Bronchial epithelial cell (primary cell): ENCODE results near the gene LMNTD2. TPM values are rescaled to one million over a fixed set of nuclear protein-coding genes. Genes with fewer than 3 reads are reported as not detected.

ENCODE experiments used
- DNase-seq: peaks from one replicate; pipeline ENCODE4 v3.0.0-alpha.2; 2010; ENCODE audit warnings: low read depth
- FAIRE-seq: peaks from 2 replicates; lab custom pipeline; 2011; peaks lifted over from hg19 to GRCh38; lab: Jason Lieb, UNC
- H3K27me3 ChIP-seq: 2 replicates; pipeline ENCODE4 v1.5.1; 2011; ENCODE audit warnings: low read length; ENCODE audit not compliant: control insufficient read depth, insufficient read depth
- H3K36me3 ChIP-seq: 2 replicates; pipeline ENCODE4 v1.5.1; 2011; ENCODE audit warnings: low read length; ENCODE audit not compliant: control insufficient read depth, insufficient read depth
- H3K4me3 ChIP-seq: 2 replicates; pipeline ENCODE4 v1.5.1; 2011; ENCODE audit warnings: mild to moderate bottlenecking, low read depth, low read length, control low read depth
- total RNA-seq: library from RNA; depleted of rRNA; stranded (reverse); fragments of >200 nt; gene quantifications from 2 replicates; pipeline ENCODE4 v1.2.1, GENCODE V29; 2014
- TF ChIP-seq, protein P1 (sequence below): IDR thresholded peaks from 2 replicates; pipeline ENCODE4 v1.5.1; 2011; ENCODE audit warnings: mild to moderate bottlenecking, moderate library complexity, low read length, control low read depth, inconsistent platforms; ENCODE audit not compliant: insufficient read depth, severe bottlenecking

The LMNTD2 gene
- total RNA-seq, 1 donor from 2014 or later, result 1.1 TPM

DNA sequence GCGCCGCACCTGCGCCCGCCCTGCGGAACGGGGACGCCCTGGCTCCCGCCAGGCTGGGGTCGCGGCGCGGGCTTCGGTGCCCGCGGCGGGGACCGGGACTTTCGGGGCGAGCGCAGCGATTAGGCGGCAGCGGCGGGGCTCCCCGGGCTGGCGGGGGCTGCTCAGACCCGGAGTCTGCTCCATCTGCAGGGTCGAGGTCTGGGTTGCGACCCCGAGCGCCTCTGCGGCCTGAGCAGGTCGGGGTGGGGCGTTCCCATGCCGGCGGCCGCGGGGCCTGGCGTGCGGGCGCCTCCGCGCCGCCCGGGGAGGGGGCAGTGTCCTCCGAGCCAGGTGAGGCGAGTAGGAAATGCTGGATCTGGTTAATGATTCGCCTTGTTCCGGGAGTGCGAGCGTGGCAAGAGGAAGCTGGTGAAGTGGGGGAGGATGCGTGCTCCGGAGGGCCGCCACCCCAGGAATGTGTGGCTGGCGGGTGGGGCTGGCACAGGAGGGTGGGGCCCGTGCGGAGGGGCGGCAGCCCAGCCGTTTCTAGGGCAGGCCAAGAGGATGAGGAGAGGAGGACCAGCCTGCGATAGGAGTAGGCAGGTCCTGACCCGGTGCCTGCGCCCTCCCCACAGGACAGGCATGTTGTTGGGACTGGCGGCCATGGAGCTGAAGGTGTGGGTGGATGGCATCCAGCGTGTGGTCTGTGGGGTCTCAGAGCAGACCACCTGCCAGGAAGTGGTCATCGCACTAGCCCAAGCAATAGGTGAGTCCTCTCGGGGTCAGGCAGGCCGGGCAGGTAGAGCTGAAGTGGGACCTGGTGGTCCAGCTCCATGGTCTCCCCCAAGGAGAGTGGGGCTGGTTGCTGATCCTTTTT lies 838 bp upstream of the LMNTD2 start:
- TF ChIP-seq, protein P1, sequence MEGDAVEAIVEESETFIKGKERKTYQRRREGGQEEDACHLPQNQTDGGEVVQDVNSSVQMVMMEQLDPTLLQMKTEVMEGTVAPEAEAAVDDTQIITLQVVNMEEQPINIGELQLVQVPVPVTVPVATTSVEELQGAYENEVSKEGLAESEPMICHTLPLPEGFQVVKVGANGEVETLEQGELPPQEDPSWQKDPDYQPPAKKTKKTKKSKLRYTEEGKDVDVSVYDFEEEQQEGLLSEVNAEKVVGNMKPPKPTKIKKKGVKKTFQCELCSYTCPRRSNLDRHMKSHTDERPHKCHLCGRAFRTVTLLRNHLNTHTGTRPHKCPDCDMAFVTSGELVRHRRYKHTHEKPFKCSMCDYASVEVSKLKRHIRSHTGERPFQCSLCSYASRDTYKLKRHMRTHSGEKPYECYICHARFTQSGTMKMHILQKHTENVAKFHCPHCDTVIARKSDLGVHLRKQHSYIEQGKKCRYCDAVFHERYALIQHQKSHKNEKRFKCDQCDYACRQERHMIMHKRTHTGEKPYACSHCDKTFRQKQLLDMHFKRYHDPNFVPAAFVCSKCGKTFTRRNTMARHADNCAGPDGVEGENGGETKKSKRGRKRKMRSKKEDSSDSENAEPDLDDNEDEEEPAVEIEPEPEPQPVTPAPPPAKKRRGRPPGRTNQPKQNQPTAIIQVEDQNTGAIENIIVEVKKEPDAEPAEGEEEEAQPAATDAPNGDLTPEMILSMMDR, result no peak
- H3K27me3 ChIP-seq, result no peaks in the 10 kb centered on the region
- DNase-seq (peak; percentile 57), FAIRE-seq (no peak)
- peak overlapping the region; percentile 70 for H3K4me3 ChIP-seq
- peaks cover 21% of the 10 kb centered on the region for H3K36me3 ChIP-seq

DNA sequence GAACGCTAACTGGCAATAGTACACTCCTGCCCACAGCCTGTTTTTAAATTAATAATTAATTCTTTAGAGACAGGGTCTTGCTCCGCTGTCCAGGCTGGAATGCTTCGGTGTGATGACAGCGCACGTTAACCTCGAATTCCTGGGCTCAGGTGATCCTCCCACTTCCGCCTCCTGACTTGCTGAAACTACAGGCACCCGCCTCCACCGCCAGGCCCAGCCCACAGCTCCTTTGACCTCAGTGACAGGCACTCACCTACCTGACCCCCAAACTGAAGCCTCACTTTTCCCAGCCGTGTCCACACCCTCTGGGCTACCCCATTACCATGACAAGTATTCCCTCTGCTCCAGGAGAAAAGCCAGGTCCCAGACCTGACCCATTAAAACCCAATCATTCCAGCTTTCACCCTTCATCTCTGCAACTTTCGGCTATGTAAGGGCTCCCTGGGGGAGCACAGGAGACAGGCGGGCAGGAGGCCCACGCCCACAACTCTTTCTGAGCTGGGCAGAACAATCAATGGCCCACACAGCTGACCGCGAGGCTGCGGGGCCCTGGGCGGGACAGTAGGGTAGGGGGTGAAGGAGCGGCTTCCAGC lies 730 bp downstream of the LMNTD2 start:
- Histone ChIP-seq H3K36me3 (peaks cover 16% of the 10 kb centered on the region), H3K4me3 (peak overlapping the region; percentile 46), H3K27me3 (no peaks in the 10 kb centered on the region)
- TF ChIP-seq, protein P1, result no peak
- DNase-seq (no peak), FAIRE-seq (no peak)

DNA sequence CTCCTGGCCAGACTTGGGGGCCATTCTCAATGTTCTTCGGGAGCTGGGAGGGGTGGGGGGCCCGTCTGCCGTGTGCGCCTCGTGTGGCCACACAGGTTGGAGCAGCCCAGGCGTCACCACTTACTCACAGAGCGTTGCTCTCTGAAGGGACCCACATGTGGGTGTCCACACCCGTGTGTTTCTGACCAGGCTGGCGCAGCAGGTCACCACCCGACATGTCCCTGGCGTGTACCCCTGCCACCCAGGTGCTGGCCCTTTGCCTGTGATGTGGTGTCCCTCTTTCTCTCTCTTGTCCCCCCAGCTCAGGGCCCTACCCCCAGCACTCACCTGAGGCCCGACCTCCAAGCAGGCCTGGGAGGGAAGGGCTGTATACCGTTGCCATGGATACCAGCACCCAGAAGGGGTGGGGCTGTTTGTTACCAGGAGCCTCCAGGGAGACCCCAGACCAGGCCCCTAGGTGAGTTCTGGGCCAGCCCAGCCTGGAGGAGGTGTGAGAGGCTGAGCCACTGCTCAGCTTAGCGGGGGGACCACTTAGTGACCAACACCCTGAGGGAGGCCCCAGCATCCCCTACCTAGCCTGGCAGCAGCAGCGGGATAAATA lies 1.4 kb downstream of the LMNTD2 start:
- FAIRE-seq, result no peak
- Histone ChIP-seq H3K4me3 (no peak overlapping the region), H3K36me3 (peaks cover 16% of the 10 kb centered on the region), H3K27me3 (no peaks in the 10 kb centered on the region)
- TF ChIP-seq, protein P1, result no peak
- no peak for DNase-seq

DNA sequence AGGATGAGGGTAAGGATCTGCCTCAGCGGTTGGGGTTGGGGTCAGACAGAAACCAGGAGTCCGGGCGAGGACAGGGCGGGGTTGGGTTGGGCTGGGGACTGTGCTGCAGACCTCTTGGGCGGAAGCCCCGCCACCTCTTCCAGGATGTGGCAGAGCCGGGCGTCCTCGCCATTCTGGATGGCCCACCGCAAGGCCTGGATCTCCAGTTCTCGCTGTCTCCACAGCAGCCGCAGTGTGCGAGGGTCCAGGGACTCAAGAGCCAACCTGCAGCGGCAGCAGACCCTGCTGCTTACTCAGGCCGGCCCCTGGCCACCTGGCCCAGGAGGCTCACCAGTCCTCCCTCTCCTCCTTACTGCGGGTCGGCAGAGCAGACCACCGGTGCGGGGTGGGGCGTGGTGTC lies 2.0 kb downstream of the LMNTD2 start:
- no peak overlapping the region for H3K4me3 ChIP-seq
- DNase-seq, result no peak
- peaks cover 11% of the 10 kb centered on the region for H3K36me3 ChIP-seq
- FAIRE-seq, result no peak
- TF ChIP-seq, protein P1, result no peak
- peaks cover 2% of the 10 kb centered on the region for H3K27me3 ChIP-seq

DNA sequence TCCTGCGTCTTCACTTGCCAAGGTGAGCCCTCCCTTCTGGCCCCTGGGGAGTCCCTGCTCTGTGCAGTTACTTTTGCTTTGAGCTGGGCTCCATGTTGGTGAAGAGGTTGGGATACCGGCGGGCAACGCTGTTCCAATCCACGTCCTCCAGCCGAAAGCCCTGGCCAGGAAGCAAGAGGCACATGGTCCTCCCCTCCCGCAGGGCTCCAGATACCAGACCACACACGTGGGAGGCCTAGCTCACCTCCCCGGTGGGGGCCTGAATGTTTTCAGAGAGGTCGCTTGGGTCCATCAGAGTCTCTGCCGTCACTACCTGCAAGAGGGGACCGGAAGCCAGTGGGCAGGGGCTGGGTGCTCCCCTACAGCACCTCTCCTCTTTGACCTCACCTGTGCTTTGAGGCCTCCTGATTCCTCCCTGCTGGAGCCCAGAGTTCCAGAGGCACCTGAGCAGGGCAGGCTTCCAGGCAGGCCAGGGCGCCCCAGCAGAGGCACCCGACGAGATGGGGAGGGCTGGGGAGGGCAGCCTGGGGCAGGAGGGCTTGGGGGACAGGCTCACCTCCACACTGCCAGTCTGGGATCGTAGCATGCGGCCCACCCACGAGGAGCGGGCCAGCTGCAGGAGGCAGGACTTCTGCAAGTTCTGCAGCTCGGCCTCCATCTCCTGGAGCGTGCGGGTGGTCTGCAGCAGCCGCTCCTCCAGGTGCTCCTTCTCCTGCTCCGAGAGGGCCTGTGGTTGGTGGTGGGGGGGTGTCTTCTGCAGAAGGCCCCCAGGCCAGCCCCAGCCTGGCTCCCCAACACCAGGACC lies 3.0 kb downstream of the LMNTD2 start:
- Histone ChIP-seq H3K36me3 (peaks cover 7% of the 10 kb centered on the region), H3K4me3 (no peak overlapping the region), H3K27me3 (peaks cover 2% of the 10 kb centered on the region)
- DNase-seq, result no peak
- TF ChIP-seq, protein P1, result no peak
- no peak for FAIRE-seq
